DLD1 (cell line): ENCODE data around the gene TYRO3.
"Not testable (repeated sequence)": the region's sequence is repeated elsewhere in the genome, so short reads cannot be mapped to it uniquely, and the experiment has no call there.

Experiments
- in situ Hi-C: cut with HindIII; loops from 2 replicates; pipeline ENCODE4 v1.10.0; 2017; ENCODE audit warnings: low sequenced_read_pairs

TYRO3 gene

GRCh38 chr15:41553731-41554130 is 5.3 kb upstream of the TYRO3 start:
- in situ Hi-C loops = no loop called here

GRCh38 chr15:41554343-41554742 is 4.7 kb upstream of the TYRO3 start:
- in situ Hi-C loops = no loop called here

GRCh38 chr15:41554915-41555314 is 4.1 kb upstream of the TYRO3 start:
- in situ Hi-C loops = no loop called here

- in situ Hi-C loops = no loop called here
Measured at GRCh38 chr15:41556677-41557076, 2.3 kb upstream of the TYRO3 start.

GRCh38 chr15:41557673-41558399 is 1.2 kb upstream of the TYRO3 start:
- in situ Hi-C loops = no loop called here

GRCh38 chr15:41559239-41559782 is 299 bp downstream of the TYRO3 start:
- in situ Hi-C loops = no loop called here

GRCh38 chr15:41560572-41560874 is 1.5 kb downstream of the TYRO3 start:
- in situ Hi-C loops = no loop called here

GRCh38 chr15:41561104-41561776 is 2.2 kb downstream of the TYRO3 start:
- in situ Hi-C loops = no loop called here

- in situ Hi-C loops = no loop called here
Measured at GRCh38 chr15:41561777-41562145, 2.7 kb downstream of the TYRO3 start.

GRCh38 chr15:41562244-41562643 is 3.2 kb downstream of the TYRO3 start:
- in situ Hi-C loops = no loop called here

GRCh38 chr15:41562784-41563198 is 3.8 kb downstream of the TYRO3 start:
- in situ Hi-C loops = no loop called here

- in situ Hi-C loops = no loop called here
Measured at GRCh38 chr15:41564286-41564959, 5.4 kb downstream of the TYRO3 start.

GRCh38 chr15:41564960-41565502 is 6.0 kb downstream of the TYRO3 start:
- in situ Hi-C loops = no loop called here

- in situ Hi-C loops = no loop called here
Measured at GRCh38 chr15:41565702-41566101, 6.7 kb downstream of the TYRO3 start.

- in situ Hi-C loops = no loop called here
Measured at GRCh38 chr15:41566121-41566885, 7.3 kb downstream of the TYRO3 start.

GRCh38 chr15:41567261-41567660 is 8.2 kb downstream of the TYRO3 start:
- in situ Hi-C loops = no loop called here

- in situ Hi-C loops = no loop called here
Measured at GRCh38 chr15:41567862-41568261, 8.8 kb downstream of the TYRO3 start.

- in situ Hi-C loops = no loop called here
Measured at GRCh38 chr15:41568350-41569017, 9.5 kb downstream of the TYRO3 start.

- in situ Hi-C loops = not testable (repeated sequence)
Measured at GRCh38 chr15:41569232-41569631, 10.2 kb downstream of the TYRO3 start.

- in situ Hi-C loops = no loop called here
Measured at GRCh38 chr15:41570764-41571163, 11.8 kb downstream of the TYRO3 start.
